HepG2 (cell line): ENCODE measurements around the gene PRR23E. TPM values are rescaled to one million over a fixed set of nuclear protein-coding genes. Genes with fewer than 3 reads are reported as not detected.

ENCODE experiments used
- ATAC-seq: fragments of 200-7000 bp; cut with Tn5 transposase; 3 replicates; pipeline ENCODE4 v1.9.1; 2020; ENCODE audit warnings: mild to moderate bottlenecking, moderate library complexity
- BruUV-seq: library from RNA; stranded (reverse); fragments of 400-500 nt; replicated peaks from 2 replicates; lab custom pipeline; 2021; lab: Mats Ljungman, UMichigan
- CTCF ChIA-PET: fragments of 300-600 bp; formaldehyde crosslinking; extraction: SDS; loops from one replicate; lab custom pipeline; 2021; ENCODE audit warnings: low total read pairs, inconsistent platforms, low intra/inter-chr PET ratio; lab: Yijun Ruan, JAX
- POLR2A ChIA-PET: fragments of 350-600 bp; sonication (Branson Sonifier 250); formaldehyde crosslinking; loops from one replicate; lab custom pipeline; 2020; ENCODE audit warnings: antibody characterized with exemption, inconsistent platforms; lab: Yijun Ruan, JAX
- DNase-seq: peaks from one replicate; pipeline ENCODE4 v3.0.0-alpha.2; 2015; ENCODE audit warnings: low spot score
- FAIRE-seq: peaks from 3 replicates; lab custom pipeline; 2011; peaks lifted over from hg19 to GRCh38; lab: Jason Lieb, UNC
- H2AFZ ChIP-seq: one replicate; pipeline ENCODE4 v1.6.1; 2011; ENCODE audit warnings: low read length, inconsistent platforms
- H3K27ac ChIP-seq: fragments of 300-600 bp; 3 replicates; pipeline ENCODE4 v1.8.0; 2011; ENCODE audit warnings: mixed run types, mild to moderate bottlenecking, mixed read lengths, low read length, inconsistent platforms; ENCODE audit not compliant: insufficient read depth; ENCODE audit errors: extremely low read length
- H3K27me3 ChIP-seq, 2 experiments: fragments of 200-600 bp in 1 of 2; 2 replicates in 1 of 2; 3 replicates in 1 of 2; pipeline versions ENCODE4 v1.6.0 to v1.8.0; 2011; ENCODE audit warnings: low read length in 2 of 2, mild to moderate bottlenecking in 2 of 2, moderate library complexity in 2 of 2, inconsistent platforms in 1 of 2; ENCODE audit not compliant: insufficient read depth in 2 of 2, control insufficient read depth in 1 of 2
- H3K36me3 ChIP-seq, 2 experiments: fragments of 200-600 bp in 1 of 2; replicated peaks in 1 of 2; 2 replicates in 1 of 2; 3 replicates in 1 of 2; pipeline versions ENCODE4 v1.5.1 to v1.8.0; 2011; ENCODE audit warnings: low read length in 2 of 2, inconsistent platforms in 1 of 2; ENCODE audit not compliant: insufficient read depth in 2 of 2, control insufficient read depth in 1 of 2
- H3K4me1 ChIP-seq: 2 replicates; pipeline ENCODE4 v1.5.1; 2012; ENCODE audit warnings: low read length, inconsistent platforms; ENCODE audit not compliant: insufficient read depth
- H3K4me2 ChIP-seq: 2 replicates; pipeline ENCODE4 v1.6.0; 2011; ENCODE audit warnings: low read depth, low read length, inconsistent platforms
- H3K4me3 ChIP-seq, 3 experiments: fragments of 200-600 bp in 1 of 3; sonication (generic), shearing (Covaris generic) in 1 of 3; replicated peaks in 1 of 3; 2 replicates each; pipeline ENCODE4 v1.5.1; 2011 to 2016; ENCODE audit warnings: low read length in 3 of 3, inconsistent platforms in 2 of 3, low read depth in 2 of 3, mild to moderate bottlenecking in 2 of 3, control low read depth in 1 of 3, mixed read lengths in 1 of 3; ENCODE audit not compliant: insufficient read depth in 1 of 3
- H3K79me2 ChIP-seq: one replicate; pipeline ENCODE4 v1.6.1; 2011; ENCODE audit warnings: low read length, inconsistent platforms; ENCODE audit not compliant: insufficient read depth
- H3K9ac ChIP-seq: 2 replicates; pipeline ENCODE4 v1.6.0; 2011; ENCODE audit warnings: mild to moderate bottlenecking, low read depth, low read length, inconsistent platforms; ENCODE audit not compliant: insufficient read depth
- H3K9me3 ChIP-seq: 2 replicates; pipeline ENCODE4 v1.5.1; 2012; ENCODE audit warnings: mild to moderate bottlenecking, low read length
- H4K20me1 ChIP-seq: 2 replicates; pipeline ENCODE4 v1.6.0; 2011; ENCODE audit warnings: inconsistent platforms, mild to moderate bottlenecking, low read length, moderate library complexity; ENCODE audit not compliant: insufficient read depth
- BRCA1 ChIP-seq: sonication (generic); formaldehyde crosslinking; IDR thresholded peaks from 2 replicates; pipeline ENCODE4 v1.4.0; 2020; ENCODE audit warnings: missing genetic modification reagents
- CBX1 ChIP-seq: IDR thresholded peaks from one replicate; pipeline ENCODE4 v1.6.1; 2016; ENCODE audit warnings: antibody characterized with exemption, low read depth
- CEBPG ChIP-seq: IDR thresholded peaks from 2 replicates; pipeline ENCODE4 v1.6.1; 2016
- KAT2B ChIP-seq: fragments of 150-350 bp; IDR thresholded peaks from 2 replicates; pipeline ENCODE4 v1.6.1; 2014; ENCODE audit warnings: low read depth, low read length, borderline replicate concordance
- NAIF1 ChIP-seq: sonication (generic); formaldehyde crosslinking; IDR thresholded peaks from 2 replicates; pipeline ENCODE4 v1.5.0; 2020; ENCODE audit warnings: mild to moderate bottlenecking, missing genetic modification reagents, borderline replicate concordance
- NFYB ChIP-seq: sonication (generic); formaldehyde crosslinking; IDR thresholded peaks from 2 replicates; pipeline ENCODE4 v1.4.0; 2020; ENCODE audit warnings: missing genetic modification reagents
- NKX3-1 ChIP-seq: sonication (generic); formaldehyde crosslinking; IDR thresholded peaks from 2 replicates; pipeline ENCODE4 v1.5.0; 2020; ENCODE audit warnings: missing genetic modification reagents
- RFX1 ChIP-seq: fragments of 450-650 bp; IDR thresholded peaks from 2 replicates; pipeline ENCODE4 v1.6.1; 2017
- RFXANK ChIP-seq: IDR thresholded peaks from 2 replicates; pipeline ENCODE4 v1.6.1; 2016
- SCMH1 ChIP-seq: sonication (generic); formaldehyde crosslinking; IDR thresholded peaks from 2 replicates; pipeline ENCODE4 v1.9.0; 2021; ENCODE audit warnings: missing genetic modification reagents, mild to moderate bottlenecking, borderline replicate concordance
- TARDBP ChIP-seq: sonication (generic); formaldehyde crosslinking; IDR thresholded peaks from 2 replicates; pipeline ENCODE4 v1.8.0; 2022; ENCODE audit warnings: mild to moderate bottlenecking, missing genetic modification reagents
- ZFP90 ChIP-seq: sonication (generic); formaldehyde crosslinking; IDR thresholded peaks from 2 replicates; pipeline ENCODE4 v1.8.0; 2022; ENCODE audit warnings: missing genetic modification reagents, mild to moderate bottlenecking, inconsistent platforms, borderline replicate concordance
- ZKSCAN5 ChIP-seq: sonication (generic); formaldehyde crosslinking; IDR thresholded peaks from 2 replicates; pipeline ENCODE4 v1.5.1; 2020; ENCODE audit warnings: mild to moderate bottlenecking, missing genetic modification reagents
- ZNF589 ChIP-seq: sonication (generic); formaldehyde crosslinking; conservative IDR thresholded peaks from 2 replicates; pipeline ENCODE4 v1.8.0; 2022; ENCODE audit warnings: mild to moderate bottlenecking, moderate library complexity, missing genetic modification reagents
- WGBS: methylation state at CpG from one replicate; pipeline ENCODE4 v1.1.6; 2017; ENCODE audit warnings: low lambda C conversion rate; 5-methylcytosine and 5-hydroxymethylcytosine counted together
- in situ Hi-C: cut with HindIII; loops from 2 replicates; pipeline ENCODE4 v1.10.0; 2017; ENCODE audit warnings: low pct_unique_long_range_greater_than_20kb; ENCODE audit not compliant: extremely low pct_ligation_motif_present
- intact Hi-C: fragments of 100-400 bp; cut with micrococcal nuclease; formaldehyde crosslinking; loops from one replicate; pipeline ENCODE4 v1.10.0; 2022; ENCODE audit not compliant: unreplicated experiment
- polyA plus RNA-seq, 8 experiments: library from polyadenylated mRNA; depleted of rRNA in 3 of 8; stranded (reverse) in 7 of 8; unstranded in 1 of 8; fragments of >200 nt; fragmentation: Illumina TruSeq in 4 of 8; extraction: Trizol in 4 of 8; gene quantifications; 2 replicates each; pipeline versions ENCODE4 v1.2.1 to v1.2.3, GENCODE V29; 2011 to 2016; ENCODE audit warnings: low read depth in 4 of 8, missing spikeins in 1 of 8, mixed read lengths in 1 of 8; ENCODE audit not compliant: insufficient read depth in 1 of 8
- total RNA-seq, 5 experiments: library from RNA; depleted of rRNA; stranded (reverse); fragments of >200 nt; fragmentation: Illumina TruSeq; extraction: Trizol; gene quantifications; 2 replicates each; pipeline ENCODE4 v1.2.3, GENCODE V29; 2016; ENCODE audit warnings: low read depth in 1 of 5
- TF ChIP-seq, protein P1 (sequence below): IDR thresholded peaks from 2 replicates; pipeline ENCODE4 v1.6.1; 2016; ENCODE audit warnings: missing genetic modification reagents, missing compliant biosample characterization
- TF ChIP-seq, protein P2 (sequence below): sonication (generic); formaldehyde crosslinking; conservative IDR thresholded peaks from 2 replicates; pipeline ENCODE4 v1.8.0; 2022; ENCODE audit warnings: mild to moderate bottlenecking, moderate library complexity, missing genetic modification reagents
- TF ChIP-seq, protein P3 (sequence below): sonication (generic); formaldehyde crosslinking; IDR thresholded peaks from 2 replicates; pipeline ENCODE4 v1.8.1; 2022; ENCODE audit warnings: mild to moderate bottlenecking, missing genetic modification reagents

PRR23E gene
- total and polyA plus RNA-seq, 2 of the 13 experiments (the other 11 are each of a cell fraction or from before 2014, with no cell fraction given), result not detected

DNA sequence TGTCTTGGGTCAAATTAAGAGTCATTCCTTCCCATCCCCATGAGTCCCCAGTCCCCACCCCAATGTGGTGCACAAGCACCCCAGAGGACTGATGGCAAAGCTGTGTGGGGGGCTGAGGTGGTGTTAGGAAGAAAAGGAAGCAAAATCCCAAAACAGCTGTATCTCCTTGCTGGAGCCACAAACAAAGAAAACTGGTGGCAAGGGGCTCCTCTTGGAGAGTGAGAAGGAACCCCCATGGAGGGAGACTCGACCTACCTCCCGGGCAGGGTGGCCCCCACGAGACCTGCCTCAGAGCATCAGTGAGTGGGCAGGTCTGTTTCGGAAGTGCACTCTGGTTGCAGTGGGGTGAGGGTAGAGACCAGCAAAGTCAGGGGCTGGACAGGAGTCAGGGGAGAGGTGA lies 29.2 kb downstream of the PRR23E start:
- no peaks in the 10 kb centered on the region for H3K36me3 ChIP-seq
- intact Hi-C loops, result no loop called here
- no peaks in the 10 kb centered on the region for H4K20me1 ChIP-seq
- H3K4me1 ChIP-seq, result peaks cover 7% of the 10 kb centered on the region; the same call in 1 of the 2 replicates
- no peak for ATAC-seq
- ChIA-PET POLR2A (no interaction called here), CTCF (no interaction called here)
- no peak for TF ChIP-seq TARDBP (CRISPR knock-in tag)
- TF ChIP-seq CEBPG, result no peak
- TF ChIP-seq ZKSCAN5, result no peak
- TF ChIP-seq KAT2B, result no peak
- no peak for TF ChIP-seq ZFP90 (CRISPR knock-in tag)
- TF ChIP-seq CBX1, result no peak
- TF ChIP-seq NAIF1 (CRISPR knock-in tag), result no peak
- TF ChIP-seq SCMH1 (CRISPR knock-in tag), result no peak
- TF ChIP-seq, protein P1, sequence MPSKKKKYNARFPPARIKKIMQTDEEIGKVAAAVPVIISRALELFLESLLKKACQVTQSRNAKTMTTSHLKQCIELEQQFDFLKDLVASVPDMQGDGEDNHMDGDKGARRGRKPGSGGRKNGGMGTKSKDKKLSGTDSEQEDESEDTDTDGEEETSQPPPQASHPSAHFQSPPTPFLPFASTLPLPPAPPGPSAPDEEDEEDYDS, result no peak
- TF ChIP-seq NFYB (CRISPR knock-in tag), result no peak
- TF ChIP-seq, protein P2, sequence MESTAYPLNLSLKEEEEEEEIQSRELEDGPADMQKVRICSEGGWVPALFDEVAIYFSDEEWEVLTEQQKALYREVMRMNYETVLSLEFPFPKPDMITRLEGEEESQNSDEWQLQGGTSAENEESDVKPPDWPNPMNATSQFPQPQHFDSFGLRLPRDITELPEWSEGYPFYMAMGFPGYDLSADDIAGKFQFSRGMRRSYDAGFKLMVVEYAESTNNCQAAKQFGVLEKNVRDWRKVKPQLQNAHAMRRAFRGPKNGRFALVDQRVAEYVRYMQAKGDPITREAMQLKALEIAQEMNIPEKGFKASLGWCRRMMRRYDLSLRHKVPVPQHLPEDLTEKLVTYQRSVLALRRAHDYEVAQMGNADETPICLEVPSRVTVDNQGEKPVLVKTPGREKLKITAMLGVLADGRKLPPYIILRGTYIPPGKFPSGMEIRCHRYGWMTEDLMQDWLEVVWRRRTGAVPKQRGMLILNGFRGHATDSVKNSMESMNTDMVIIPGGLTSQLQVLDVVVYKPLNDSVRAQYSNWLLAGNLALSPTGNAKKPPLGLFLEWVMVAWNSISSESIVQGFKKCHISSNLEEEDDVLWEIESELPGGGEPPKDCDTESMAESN, result no peak
- TF ChIP-seq, protein P3, sequence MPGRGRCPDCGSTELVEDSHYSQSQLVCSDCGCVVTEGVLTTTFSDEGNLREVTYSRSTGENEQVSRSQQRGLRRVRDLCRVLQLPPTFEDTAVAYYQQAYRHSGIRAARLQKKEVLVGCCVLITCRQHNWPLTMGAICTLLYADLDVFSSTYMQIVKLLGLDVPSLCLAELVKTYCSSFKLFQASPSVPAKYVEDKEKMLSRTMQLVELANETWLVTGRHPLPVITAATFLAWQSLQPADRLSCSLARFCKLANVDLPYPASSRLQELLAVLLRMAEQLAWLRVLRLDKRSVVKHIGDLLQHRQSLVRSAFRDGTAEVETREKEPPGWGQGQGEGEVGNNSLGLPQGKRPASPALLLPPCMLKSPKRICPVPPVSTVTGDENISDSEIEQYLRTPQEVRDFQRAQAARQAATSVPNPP (CRISPR knock-in tag), result no peak
- no peak for TF ChIP-seq ZNF589 (CRISPR knock-in tag)
- no peak for TF ChIP-seq NKX3-1 (CRISPR knock-in tag)
- no peak for TF ChIP-seq RFXANK (CRISPR knock-in tag)
- no peak for TF ChIP-seq RFX1
- no peak for TF ChIP-seq BRCA1
- H3K4me2 ChIP-seq, result no peak overlapping the region
- whole genome bisulfite sequencing, result 14% methylated on average over 4 of the region's 4 CpGs
- no peak for DNase-seq
- no peak overlapping the region for H2AFZ ChIP-seq
- no peaks in the 10 kb centered on the region for H3K9me3 ChIP-seq
- FAIRE-seq, result no peak
- in situ Hi-C loops, result no loop called here
- H3K4me3 ChIP-seq, result no peak overlapping the region
- H3K79me2 ChIP-seq, result no peaks in the 10 kb centered on the region
- H3K27ac ChIP-seq, result no peak overlapping the region
- BruUV-seq, result no TSS peak
- peaks cover 2 to 37% of the 10 kb centered on the region in 2 experiments; a peak in 3 of 5 replicates for H3K27me3 ChIP-seq
- no peak overlapping the region for H3K9ac ChIP-seq
